Hippocampal formation (tissue), 2 donors: Measurements from ENCODE around the gene PRR36.
"Not testable (repeated sequence)": the region's sequence is repeated elsewhere in the genome, so short reads cannot be mapped to it uniquely, and the experiment has no call there.

Experiments used
- DNase-seq, 2 donors: peaks; one replicate each; lab custom pipeline; 2025; lab: John Stamatoyannopoulos, UW

The PRR36 gene

GRCh38 chr19:7860714-7861618 is 13.2 kb downstream of the PRR36 start:
- peak in 1 of 2 donors; percentile 43 for DNase-seq

GRCh38 chr19:7859831-7860713 is 14.1 kb downstream of the PRR36 start:
- no peak for DNase-seq

GRCh38 chr19:7859087-7859486 is 15.1 kb downstream of the PRR36 start:
- DNase-seq, result not testable (repeated sequence)

- DNase-seq, result no peak
These were observed 15.9 kb downstream of the PRR36 start for GRCh38 chr19:7858109-7858770.

- no peak for DNase-seq
These were observed 16.5 kb downstream of the PRR36 start for GRCh38 chr19:7857727-7858108.

- no peak for DNase-seq
These were observed 17.2 kb downstream of the PRR36 start for GRCh38 chr19:7856679-7857663.

GRCh38 chr19:7856109-7856591 is 18.0 kb downstream of the PRR36 start:
- no peak for DNase-seq

GRCh38 chr19:7855426-7856108 is 18.6 kb downstream of the PRR36 start:
- DNase-seq, result no peak

- no peak for DNase-seq
These were observed 20.4 kb downstream of the PRR36 start for GRCh38 chr19:7853770-7854128.

- DNase-seq, result peak; percentile 19 to 59
These were observed 21.1 kb downstream of the PRR36 start for GRCh38 chr19:7852851-7853769.

GRCh38 chr19:7851623-7852500 is 22.3 kb downstream of the PRR36 start:
- DNase-seq, result peak; percentile 88 to 90

- no peak for DNase-seq
These were observed 23.1 kb downstream of the PRR36 start for GRCh38 chr19:7850945-7851622.

GRCh38 chr19:7850000-7850813 is 24.0 kb downstream of the PRR36 start:
- DNase-seq, result no peak

- DNase-seq, result no peak
These were observed 24.6 kb downstream of the PRR36 start for GRCh38 chr19:7849631-7849999.

GRCh38 chr19:7848779-7849457 is 25.3 kb downstream of the PRR36 start:
- DNase-seq, result peak in 1 of 2 donors; percentile 38

GRCh38 chr19:7847664-7848063 is 26.5 kb downstream of the PRR36 start:
- no peak for DNase-seq
